ENCODE measurements around the gene ANXA9.

DNA sequence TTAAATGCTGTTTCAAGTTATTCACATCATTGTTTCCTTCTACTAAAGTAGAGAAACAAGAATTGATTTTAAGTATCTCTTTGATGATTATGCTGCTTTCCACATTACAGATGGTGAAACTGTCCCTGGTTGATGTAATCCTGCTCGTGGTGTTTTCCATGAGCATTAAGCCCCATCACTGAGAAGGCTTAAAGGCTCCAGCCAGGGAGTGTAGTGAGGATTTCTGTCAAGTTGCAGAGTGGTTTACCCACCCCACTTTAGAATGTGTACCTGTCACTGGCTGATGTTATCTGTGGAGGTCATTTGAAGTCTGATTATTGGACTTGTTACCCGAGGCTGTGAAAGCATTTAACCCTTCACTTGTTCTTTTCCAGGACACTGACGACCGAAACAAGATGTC is 20.3 kb upstream of the ANXA9 start:
- no peak for TF ChIP-seq EZH2 (IDR thresholded peaks at IDR 0.05)
- no peak for TF ChIP-seq POLR2AphosphoS5 (IDR thresholded peaks at IDR 0.05; ENCODE audit: borderline replicate concordance, low read depth, low read length)
